ENCODE results near the gene ABTB1. TPM values are rescaled to one million over a fixed set of nuclear protein-coding genes. Genes with fewer than 3 reads are reported as not detected.

The ABTB1 gene
- total and polyA plus RNA-seq, 2 experiments from 2014 or later: 3.7 to 5.7 TPM

GRCh38 chr3:127692501-127693335 is 20.0 kb downstream of the ABTB1 start:
- Histone ChIP-seq H3K4me2 (no peak overlapping the region), H3K27ac (ENCODE audit: low read depth) (no peak overlapping the region), H3F3A (replicated peaks; ENCODE audit: low read depth) (no peaks in the 10 kb centered on the region), H3K79me2 (replicated peaks; ENCODE audit: insufficient read depth) (no peaks in the 10 kb centered on the region), H2AFZ (no peak overlapping the region), H3K27me3 (ENCODE audit: insufficient read depth) (no peaks in the 10 kb centered on the region), H3K36me3 (ENCODE audit: insufficient read depth) (no peaks in the 10 kb centered on the region), H4K20me1 (replicated peaks; ENCODE audit: insufficient read depth) (no peaks in the 10 kb centered on the region), H3K9me2 (ENCODE audit: insufficient read depth) (no peaks in the 10 kb centered on the region), H3K4me3 (no peak overlapping the region), H3K4me1 (ENCODE audit: insufficient read depth) (0 out of 2 replicates have a peak, but pooled peaks cover 5% of the 10 kb centered on the region)
- Mint-ChIP-seq H3K4me1 (peaks cover 28% of the 10 kb centered on the region), H3K27ac (no peak overlapping the region), H3K4me3 (no peak overlapping the region), H3K36me3 (ENCODE audit: low read depth) (no peaks in the 10 kb centered on the region), H3K9me3 (no peaks in the 10 kb centered on the region), H3K27me3 (ENCODE audit: insufficient read depth, low read depth, poor library complexity) (peaks cover 15% of the 10 kb centered on the region)
- TF ChIP-seq REST (IDR thresholded peaks at IDR 0.05; ENCODE audit: unreplicated experiment) (no peak), ZNF114 (CRISPR knock-in tag; IDR thresholded peaks at IDR 0.05) (no peak), NANOG (IDR thresholded peaks at IDR 0.05; ENCODE audit: borderline replicate concordance) (no peak), JUNB (IDR thresholded peaks at IDR 0.05; ENCODE audit: unreplicated experiment) (no peak), EZH2phosphoT487 (IDR thresholded peaks at IDR 0.05; ENCODE audit: unreplicated experiment) (no peak), POLR2AphosphoS5 (IDR thresholded peaks at IDR 0.05; ENCODE audit: low read depth) (no peak)
- TF ChIP-seq, protein P1, sequence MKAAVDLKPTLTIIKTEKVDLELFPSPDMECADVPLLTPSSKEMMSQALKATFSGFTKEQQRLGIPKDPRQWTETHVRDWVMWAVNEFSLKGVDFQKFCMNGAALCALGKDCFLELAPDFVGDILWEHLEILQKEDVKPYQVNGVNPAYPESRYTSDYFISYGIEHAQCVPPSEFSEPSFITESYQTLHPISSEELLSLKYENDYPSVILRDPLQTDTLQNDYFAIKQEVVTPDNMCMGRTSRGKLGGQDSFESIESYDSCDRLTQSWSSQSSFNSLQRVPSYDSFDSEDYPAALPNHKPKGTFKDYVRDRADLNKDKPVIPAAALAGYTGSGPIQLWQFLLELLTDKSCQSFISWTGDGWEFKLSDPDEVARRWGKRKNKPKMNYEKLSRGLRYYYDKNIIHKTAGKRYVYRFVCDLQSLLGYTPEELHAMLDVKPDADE (IDR thresholded peaks at IDR 0.05): no peak
- DNase-seq (ENCODE audit: low spot score) (no peak), ATAC-seq (no peak)

DNA sequence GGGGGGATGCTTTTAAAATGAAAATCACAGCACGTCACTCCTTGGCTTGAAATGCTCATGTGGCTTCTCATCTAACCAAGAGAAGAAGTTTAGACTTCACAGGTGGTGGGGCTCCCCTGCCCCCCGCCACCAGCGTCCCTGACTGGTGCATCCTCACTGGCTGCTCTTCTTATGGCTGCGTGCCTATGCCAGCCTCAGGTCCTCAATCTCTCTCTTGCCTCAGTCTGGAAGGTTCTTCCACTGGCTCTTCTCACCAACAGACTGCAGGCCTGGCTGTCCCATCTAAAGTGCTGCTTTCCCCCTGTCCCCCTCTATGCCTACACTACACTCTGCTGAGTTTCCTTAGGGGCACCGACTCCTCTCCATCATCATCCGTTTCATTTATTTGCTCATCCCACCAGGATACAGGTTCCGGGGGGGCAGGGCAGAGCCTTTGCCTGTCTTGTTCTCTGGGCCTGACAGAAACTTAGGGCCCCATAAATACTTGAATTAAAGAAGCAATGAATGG is 20.6 kb downstream of the ABTB1 start:
- no peak for ATAC-seq
- no peaks in the 10 kb centered on the region for H3K79me2 ChIP-seq (replicated peaks; ENCODE audit: insufficient read depth)
- H3K4me2 ChIP-seq: no peak overlapping the region
- H3F3A ChIP-seq (replicated peaks; ENCODE audit: low read depth): no peaks in the 10 kb centered on the region
- H3K4me3 ChIP-seq: no peak overlapping the region
- DNase-seq (ENCODE audit: low spot score): no peak
- no peaks in the 10 kb centered on the region for H3K36me3 ChIP-seq (ENCODE audit: insufficient read depth)
- H3K4me1 ChIP-seq (ENCODE audit: insufficient read depth): 0 out of 2 replicates have a peak, but pooled peaks cover 5% of the 10 kb centered on the region
- Mint-ChIP-seq H3K36me3 (ENCODE audit: low read depth) (no peaks in the 10 kb centered on the region), H3K27ac (no peak overlapping the region), H3K4me1 (peaks cover 26% of the 10 kb centered on the region), H3K9me3 (no peaks in the 10 kb centered on the region), H3K4me3 (no peak overlapping the region; the same call in 2 of the 3 replicates), H3K27me3 (ENCODE audit: insufficient read depth, low read depth, poor library complexity) (peaks cover 15% of the 10 kb centered on the region)
- H2AFZ ChIP-seq: no peak overlapping the region
- H4K20me1 ChIP-seq (replicated peaks; ENCODE audit: insufficient read depth): no peaks in the 10 kb centered on the region
- H3K9me2 ChIP-seq (ENCODE audit: insufficient read depth): no peaks in the 10 kb centered on the region
- no peak for TF ChIP-seq CTCF (conservative IDR thresholded peaks at IDR 0.05; ENCODE audit: low read depth in 2 of 2)
- H3K27ac ChIP-seq (ENCODE audit: low read depth): no peak overlapping the region
- no peaks in the 10 kb centered on the region for H3K27me3 ChIP-seq (ENCODE audit: insufficient read depth)
